K562 (cell line): ENCODE data around the gene C20orf141. TPM values are rescaled to one million over a fixed set of nuclear protein-coding genes. Genes with fewer than 3 reads are reported as not detected.

Experiments
- ATAC-seq: fragments of 200-7000 bp; cut with Tn5 transposase; 3 replicates; pipeline ENCODE4 v1.9.1; 2020; ENCODE audit warnings: moderate library complexity
- BruUV-seq: library from RNA; stranded (reverse); fragments of 400-500 nt; replicated peaks from 2 replicates; lab custom pipeline; 2021; lab: Mats Ljungman, UMichigan
- CTCF ChIA-PET: fragments of 300-600 bp; formaldehyde crosslinking; extraction: SDS; loops from one replicate; lab custom pipeline; 2021; ENCODE audit warnings: low intra/inter-chr PET ratio; lab: Yijun Ruan, JAX
- POLR2A ChIA-PET: fragments of 300-600, 350-650 bp; sonication (Branson Sonifier 250); formaldehyde crosslinking; extraction: SDS; loops from one replicate; lab custom pipeline; 2021; ENCODE audit warnings: antibody characterized with exemption, inconsistent platforms; lab: Yijun Ruan, JAX
- DNase-seq, 4 experiments: peaks; one replicate each; pipeline versions ENCODE4 v3.0.0 to v3.0.0-alpha.2; 2011 to 2018; ENCODE audit warnings: low spot score in 3 of 4, mixed read lengths in 3 of 4; ENCODE audit errors: extremely low read depth in 1 of 4
- FAIRE-seq: peaks from 2 replicates; lab custom pipeline; 2011; peaks lifted over from hg19 to GRCh38; lab: Jason Lieb, UNC
- H2AFZ ChIP-seq: 2 replicates; pipeline ENCODE4 v1.6.0; 2011; ENCODE audit warnings: low read depth, low read length, control low read depth, inconsistent platforms
- H3K27ac ChIP-seq: fragments of 200-600 bp; 3 replicates; pipeline ENCODE4 v1.8.0; 2011; ENCODE audit warnings: low read depth, mild to moderate bottlenecking, control low read depth, inconsistent platforms, low read length, moderate library complexity, mixed read lengths; ENCODE audit errors: extremely low read depth
- H3K27me3 ChIP-seq, 2 experiments: fragments of 300-600 bp in 1 of 2; 2 replicates in 1 of 2; 3 replicates in 1 of 2; pipeline versions ENCODE4 v1.6.0 to v1.8.0; 2011; ENCODE audit warnings: inconsistent platforms in 2 of 2, low read length in 2 of 2, mild to moderate bottlenecking in 1 of 2, mixed read lengths in 1 of 2, moderate library complexity in 1 of 2; ENCODE audit not compliant: control insufficient read depth in 2 of 2, insufficient read depth in 2 of 2
- H3K36me3 ChIP-seq: fragments of 300-600 bp; 3 replicates; pipeline ENCODE4 v1.8.0; 2011; ENCODE audit warnings: mild to moderate bottlenecking, low read length, inconsistent platforms; ENCODE audit not compliant: control insufficient read depth, insufficient read depth
- H3K4me1 ChIP-seq, 2 experiments: fragments of 200-600 bp in 1 of 2; replicated peaks in 1 of 2; 2 replicates in 1 of 2; 3 replicates in 1 of 2; pipeline versions ENCODE4 v1.5.1 to v1.8.0; 2011; ENCODE audit warnings: inconsistent platforms in 2 of 2, low read length in 2 of 2, mild to moderate bottlenecking in 1 of 2, mixed read lengths in 1 of 2, moderate library complexity in 1 of 2; ENCODE audit not compliant: control insufficient read depth in 2 of 2, insufficient read depth in 2 of 2
- H3K4me2 ChIP-seq: 2 replicates; pipeline ENCODE4 v1.6.1; 2011; ENCODE audit warnings: low read length, control low read depth, inconsistent platforms, mixed read lengths; ENCODE audit not compliant: insufficient read depth
- H3K4me3 ChIP-seq: fragments of 200-600 bp; sonication (generic), shearing (Covaris generic); 2 replicates; pipeline ENCODE4 v1.5.1; 2016; ENCODE audit warnings: control low read depth, inconsistent platforms
- H3K79me2 ChIP-seq: fragments of 200-600 bp; 3 replicates; pipeline ENCODE4 v1.8.0; 2011; ENCODE audit warnings: low read length, inconsistent platforms; ENCODE audit not compliant: control insufficient read depth, insufficient read depth
- H3K9ac ChIP-seq, 2 experiments: 2 replicates each; pipeline versions ENCODE4 v1.6.0 to v1.6.1; 2011; ENCODE audit warnings: low read depth in 2 of 2, low read length in 2 of 2, control low read depth in 1 of 2, inconsistent platforms in 1 of 2, mild to moderate bottlenecking in 1 of 2, mixed read lengths in 1 of 2; ENCODE audit not compliant: insufficient read depth in 1 of 2
- H3K9me1 ChIP-seq: one replicate; pipeline ENCODE4 v1.6.0; 2011; ENCODE audit warnings: inconsistent platforms, mild to moderate bottlenecking, low read length, moderate library complexity; ENCODE audit not compliant: control insufficient read depth, insufficient read depth
- H3K9me3 ChIP-seq: replicated peaks from 2 replicates; pipeline ENCODE4 v1.5.1; 2011; ENCODE audit warnings: low read depth, low read length, inconsistent platforms; ENCODE audit not compliant: control insufficient read depth, insufficient read depth
- H4K20me1 ChIP-seq: replicated peaks from 2 replicates; pipeline ENCODE4 v1.6.1; 2011; ENCODE audit warnings: low read length, inconsistent platforms, mixed read lengths; ENCODE audit not compliant: control insufficient read depth, insufficient read depth
- BRD9 ChIP-seq: fragments of 450-650 bp; IDR thresholded peaks from 2 replicates; pipeline ENCODE4 v1.6.1; 2018; ENCODE audit warnings: low read depth; ENCODE audit not compliant: partially characterized antibody
- CHD1 ChIP-seq: fragments of 200-600 bp; sonication (generic); IDR thresholded peaks from one replicate; pipeline ENCODE4 v1.6.1; 2012; ENCODE audit warnings: mild to moderate bottlenecking, moderate library complexity, low read length, inconsistent platforms
- DIDO1 ChIP-seq: fragments of 450-650 bp; IDR thresholded peaks from 2 replicates; pipeline ENCODE4 v1.6.1; 2016; ENCODE audit warnings: low read depth, missing biosample characterization, missing genetic modification characterization
- ETS1 ChIP-seq: conservative IDR thresholded peaks from 2 replicates; pipeline ENCODE4 v1.6.1; 2011; ENCODE audit warnings: low read depth, mild to moderate bottlenecking, low read length; ENCODE audit not compliant: control insufficient read depth
- FOS ChIP-seq: IDR thresholded peaks from 3 replicates; pipeline ENCODE4 v1.6.1; 2011; ENCODE audit not compliant: insufficient read length; ENCODE audit errors: extremely low read depth
- HNRNPUL1 ChIP-seq: fragments of 200-400 bp; formaldehyde crosslinking; IDR thresholded peaks from 2 replicates; pipeline ENCODE4 v1.6.1; 2017; ENCODE audit warnings: low read length
- TCF3 ChIP-seq: sonication (generic); formaldehyde crosslinking; IDR thresholded peaks from 2 replicates; pipeline ENCODE4 v1.4.0; 2020; ENCODE audit warnings: mild to moderate bottlenecking, missing genetic modification reagents
- ZNF57 ChIP-seq: fragments of 450-650 bp; formaldehyde crosslinking; IDR thresholded peaks from 2 replicates; pipeline ENCODE4 v1.4.0; 2020; ENCODE audit warnings: mild to moderate bottlenecking, moderate library complexity
- ZNF766 ChIP-seq: fragments of 200-800 bp; sonication (Bioruptor generic); conservative IDR thresholded peaks from 2 replicates; pipeline ENCODE4 v1.6.1; 2016; ENCODE audit warnings: missing genetic modification characterization, missing compliant biosample characterization
- WGBS: fragments of 100-300 bp; shearing (Covaris generic); methylation state at CpG from one replicate; pipeline ENCODE4 v1.1.6; 2016; ENCODE audit warnings: low coverage, mixed read lengths; ENCODE audit not compliant: insufficient coverage; ENCODE audit errors: missing lambda C conversion rate; 5-methylcytosine and 5-hydroxymethylcytosine counted together
- in situ Hi-C: fragments of 300-500 bp; cut with MboI; formaldehyde crosslinking; loops from 4 replicates; pipeline ENCODE4 v1.15.0; 2018; ENCODE audit warnings: inconsistent platforms, mixed read lengths
- intact Hi-C: fragments of 100-400 bp; cut with micrococcal nuclease; formaldehyde crosslinking; loops from 2 replicates; pipeline ENCODE4 v1.14.2; 2022
- polyA plus RNA-seq, 8 experiments: library from polyadenylated mRNA; depleted of rRNA in 4 of 8; stranded (reverse) in 5 of 8; unstranded in 3 of 8; fragments of >200 nt; fragmentation: Nextera tagmentation in 2 of 8; fragmentation: Illumina TruSeq in 1 of 8; extraction: Ambion mirVana in 2 of 8; extraction: Trizol in 1 of 8; gene quantifications; 2 replicates each; pipeline versions ENCODE4 v1.2.1 to v1.2.3, GENCODE V29; 2011 to 2014; ENCODE audit warnings: inconsistent platforms in 1 of 8, missing spikeins in 1 of 8
- total RNA-seq, 7 experiments: library from RNA; depleted of rRNA in 6 of 7; stranded (reverse); fragments of >200 nt in 6 of 7; fragmentation: Illumina TruSeq in 2 of 7; extraction: Trizol in 2 of 7; gene quantifications; 2 replicates each; pipeline versions ENCODE4 v1.2.1 to v1.2.3, GENCODE V29; 2011 to 2021; ENCODE audit warnings: low replicate concordance in 1 of 7

C20orf141 gene
- total and polyA plus RNA-seq, 9 of the 15 experiments (the other 6 are each of a cell fraction or from before 2014, with no cell fraction given) = not detected

- DNase-seq = no peak
- ATAC-seq = no peak
- H3K9me3 ChIP-seq = no peaks in the 10 kb centered on the region
- H3K4me1 ChIP-seq = peaks cover under 1 to 2% of the 10 kb centered on the region in 2 experiments; a peak in 2 of 5 replicates
- ChIA-PET POLR2A (no interaction called here), CTCF (no interaction called here)
- in situ Hi-C loops (loop anchor here (5.0 kb wide), 1 partner anchor 89 kb away; no protein-coding TSS in a partner anchor), intact Hi-C loops (no loop called here)
- FAIRE-seq = no peak
- 60% methylated on average over 5 of the region's 5 CpGs for WGBS
- H3K4me3 ChIP-seq = no peak overlapping the region
- no peaks in the 10 kb centered on the region for H3K79me2 ChIP-seq
- TF ChIP-seq BRD9 (no peak), DIDO1 (tag) (no peak), ZNF57 (CRISPR knock-in tag) (no peak), TCF3 (CRISPR knock-in tag) (no peak), ZNF766 (CRISPR knock-in tag) (no peak), CHD1 (no peak), FOS (no peak), ETS1 (no peak), HNRNPUL1 (no peak)
- H3K27me3 ChIP-seq = no peaks in the 10 kb centered on the region
- H3K27ac ChIP-seq = no peak overlapping the region
- no peak overlapping the region for H3K9ac ChIP-seq
- H3K4me2 ChIP-seq = no peak overlapping the region
- no peak overlapping the region for H2AFZ ChIP-seq
- H3K9me1 ChIP-seq = no peaks in the 10 kb centered on the region
- no peaks in the 10 kb centered on the region for H4K20me1 ChIP-seq
- H3K36me3 ChIP-seq = no peaks in the 10 kb centered on the region
- BruUV-seq = no TSS peak
Measured at GRCh38 chr20:2846698-2847097, 31.9 kb downstream of the C20orf141 start.
